Skeletal muscle satellite cell (primary cell): ENCODE measurements around the gene HPSE2.
"Not testable (repeated sequence)": the region's sequence is repeated elsewhere in the genome, so short reads cannot be mapped to it uniquely, and the experiment has no call there.

Experiments used
- H3K27me3 ChIP-seq: 2 replicates; pipeline ENCODE4 v1.7.0; 2013; ENCODE audit warnings: low read length; ENCODE audit not compliant: control insufficient read depth, insufficient read depth
- H3K36me3 ChIP-seq: 2 replicates; pipeline ENCODE4 v1.7.0; 2013; ENCODE audit warnings: mild to moderate bottlenecking, control low read depth, low read length; ENCODE audit not compliant: insufficient read depth
- H3K4me1 ChIP-seq: 2 replicates; pipeline ENCODE4 v1.7.0; 2013; ENCODE audit warnings: low read length; ENCODE audit not compliant: control insufficient read depth, insufficient read depth
- H3K4me2 ChIP-seq: 2 replicates; pipeline ENCODE4 v1.7.0; 2013; ENCODE audit warnings: mild to moderate bottlenecking, low read length
- H3K4me3 ChIP-seq: 2 replicates; pipeline ENCODE4 v1.7.0; 2013; ENCODE audit warnings: low read length
- H3K9ac ChIP-seq: 2 replicates; pipeline ENCODE4 v1.7.0; 2013; ENCODE audit warnings: mild to moderate bottlenecking, low read depth, low read length, moderate library complexity
- H3K9me3 ChIP-seq: replicated peaks from 2 replicates; pipeline ENCODE4 v1.7.0; 2013; ENCODE audit warnings: mild to moderate bottlenecking, control low read depth, low read length

Gene HPSE2

DNA sequence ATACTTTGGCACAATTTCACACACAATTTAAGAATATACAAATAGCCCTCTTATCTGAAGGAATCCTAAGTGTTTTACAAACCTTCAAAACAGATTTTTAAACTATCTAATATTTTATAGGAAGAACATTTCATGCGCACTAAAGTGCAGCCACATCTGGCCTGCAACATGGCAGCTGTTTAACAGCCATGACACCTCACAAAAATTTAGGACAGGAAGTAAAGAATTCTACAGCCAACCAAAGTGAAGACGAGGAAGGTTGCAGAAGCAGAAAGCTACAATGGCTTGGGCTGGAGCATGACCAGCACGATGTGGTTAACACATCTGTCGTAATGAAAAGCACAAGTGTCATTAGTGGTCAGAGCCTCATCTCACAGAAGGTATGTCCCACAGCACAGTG, 238.1 kb downstream of the HPSE2 start:
- no peaks in the 10 kb centered on the region for H3K36me3 ChIP-seq

DNA sequence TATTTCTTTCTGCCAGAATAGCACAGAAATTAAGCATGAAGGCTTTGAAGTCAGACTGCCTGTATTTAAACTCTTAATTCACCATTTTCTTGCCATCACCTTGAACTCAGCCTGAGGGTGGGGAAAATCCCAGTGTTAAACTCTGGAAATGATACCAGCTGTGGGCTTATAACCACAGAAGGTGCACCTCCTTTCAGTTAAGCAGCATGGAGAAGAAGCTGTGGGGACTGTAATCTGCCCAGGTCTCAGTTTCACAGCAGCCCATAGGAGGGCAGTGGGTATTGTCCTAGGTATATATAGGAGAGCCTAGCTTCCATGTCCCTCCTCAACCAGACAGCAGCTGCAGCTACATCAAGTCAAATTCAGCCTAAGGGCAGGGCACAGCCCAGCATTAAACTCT, 241.6 kb downstream of the HPSE2 start:
- H3K4me2 ChIP-seq = no peak overlapping the region
- H3K27me3 ChIP-seq = no peaks in the 10 kb centered on the region
- no peaks in the 10 kb centered on the region for H3K9me3 ChIP-seq
- H3K4me1 ChIP-seq = no peaks in the 10 kb centered on the region
- no peak overlapping the region for H3K9ac ChIP-seq
- H3K36me3 ChIP-seq = no peaks in the 10 kb centered on the region
- no peak overlapping the region for H3K4me3 ChIP-seq

More for the DNA sequence above, 238.1 kb downstream of the HPSE2 start:
- no peaks in the 10 kb centered on the region for H3K27me3 ChIP-seq
- no peaks in the 10 kb centered on the region for H3K9me3 ChIP-seq
- no peak overlapping the region for H3K9ac ChIP-seq
- no peaks in the 10 kb centered on the region for H3K4me1 ChIP-seq
- H3K4me3 ChIP-seq = no peak overlapping the region
- H3K4me2 ChIP-seq = no peak overlapping the region

DNA sequence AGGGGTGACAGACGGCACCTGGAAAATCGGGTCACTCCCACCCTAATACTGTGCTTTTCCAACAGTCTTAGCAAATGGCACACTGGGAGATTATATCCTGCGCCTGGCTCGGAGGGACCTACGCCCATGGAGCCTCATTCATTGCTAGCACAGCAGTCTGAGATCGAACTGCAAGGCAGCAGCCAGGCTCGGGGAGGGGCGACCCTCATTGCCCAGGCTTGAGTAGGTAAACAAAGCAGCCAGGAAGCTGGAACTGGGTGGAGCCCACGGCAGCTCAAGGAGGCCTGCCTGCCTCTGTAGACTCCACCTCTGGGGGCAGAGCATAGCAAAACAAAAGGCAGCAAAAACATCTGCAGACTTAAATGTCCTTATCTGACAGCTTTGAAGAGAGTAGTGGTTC, 251.9 kb downstream of the HPSE2 start:
- not testable (repeated sequence) for H3K4me2 ChIP-seq, H3K9me3 ChIP-seq, H3K36me3 ChIP-seq, H3K9ac ChIP-seq, H3K27me3 ChIP-seq, H3K4me1 ChIP-seq, H3K4me3 ChIP-seq

DNA sequence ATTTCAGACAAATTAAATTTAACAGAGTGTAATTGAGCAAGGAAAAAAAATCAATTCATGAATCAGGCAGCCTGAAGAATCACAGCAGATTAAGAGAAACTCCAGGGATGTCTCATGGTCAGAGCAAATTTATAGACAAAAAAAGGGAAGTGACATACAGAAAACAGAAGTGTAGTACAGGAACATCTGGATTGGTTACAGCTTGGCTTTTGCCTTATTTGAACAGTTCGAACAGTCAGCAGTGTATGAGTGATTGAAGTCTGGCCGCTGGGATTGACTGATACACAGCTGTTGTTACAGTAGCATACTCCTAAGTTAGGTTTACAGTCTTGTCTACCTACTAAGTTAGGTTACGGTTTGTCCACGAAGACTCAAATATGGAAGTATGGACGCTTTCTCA, 255.3 kb downstream of the HPSE2 start:
- Histone ChIP-seq H3K9me3 (no peaks in the 10 kb centered on the region), H3K36me3 (no peaks in the 10 kb centered on the region), H3K4me2 (no peak overlapping the region), H3K27me3 (no peaks in the 10 kb centered on the region), H3K4me1 (no peaks in the 10 kb centered on the region), H3K4me3 (no peak overlapping the region), H3K9ac (no peak overlapping the region)

DNA sequence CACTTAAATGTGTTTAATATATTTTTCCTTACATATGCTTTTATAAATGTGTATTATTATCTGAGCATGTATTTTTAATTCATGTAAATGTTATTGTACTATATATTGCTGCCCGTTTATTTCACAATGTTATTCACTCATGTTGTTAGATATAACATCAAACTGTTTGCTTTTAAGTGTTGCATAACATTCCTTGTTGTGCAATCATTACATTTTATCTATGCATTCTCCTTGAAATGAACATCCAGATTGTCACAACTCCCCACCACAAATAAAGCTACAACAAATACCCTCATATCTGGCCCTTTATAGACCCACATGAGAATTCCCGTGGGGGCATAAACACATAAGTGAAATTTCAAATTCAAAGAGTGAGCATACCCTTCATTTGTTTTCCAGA, 264.2 kb downstream of the HPSE2 start:
- Histone ChIP-seq H3K27me3 (no peaks in the 10 kb centered on the region), H3K4me3 (no peak overlapping the region), H3K36me3 (no peaks in the 10 kb centered on the region), H3K9ac (no peak overlapping the region), H3K9me3 (no peaks in the 10 kb centered on the region), H3K4me2 (no peak overlapping the region), H3K4me1 (no peaks in the 10 kb centered on the region)

DNA sequence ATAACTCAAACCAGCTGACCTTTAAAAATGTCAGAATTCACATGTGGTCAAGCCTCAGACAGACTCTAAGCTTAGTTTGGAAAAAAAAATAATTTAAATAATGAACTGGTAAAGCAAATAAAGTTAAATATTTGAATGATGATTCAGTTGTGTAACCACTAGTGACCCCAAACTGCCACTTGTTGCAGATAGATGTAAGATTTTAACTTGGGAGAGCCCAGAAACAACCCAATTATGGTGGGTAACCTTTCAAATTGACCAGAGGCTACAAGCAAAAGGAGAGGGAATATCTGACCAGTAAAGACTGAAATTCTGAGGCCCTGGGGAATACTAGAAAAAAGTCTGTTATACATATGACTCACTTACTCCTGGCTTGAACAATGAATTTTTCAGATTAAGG, 268.1 kb downstream of the HPSE2 start:
- no peak overlapping the region for H3K4me3 ChIP-seq
- H3K36me3 ChIP-seq = no peaks in the 10 kb centered on the region
- H3K4me1 ChIP-seq = no peaks in the 10 kb centered on the region
- H3K27me3 ChIP-seq = no peaks in the 10 kb centered on the region
- H3K4me2 ChIP-seq = no peak overlapping the region
- H3K9me3 ChIP-seq = no peaks in the 10 kb centered on the region
- H3K9ac ChIP-seq = no peak overlapping the region

DNA sequence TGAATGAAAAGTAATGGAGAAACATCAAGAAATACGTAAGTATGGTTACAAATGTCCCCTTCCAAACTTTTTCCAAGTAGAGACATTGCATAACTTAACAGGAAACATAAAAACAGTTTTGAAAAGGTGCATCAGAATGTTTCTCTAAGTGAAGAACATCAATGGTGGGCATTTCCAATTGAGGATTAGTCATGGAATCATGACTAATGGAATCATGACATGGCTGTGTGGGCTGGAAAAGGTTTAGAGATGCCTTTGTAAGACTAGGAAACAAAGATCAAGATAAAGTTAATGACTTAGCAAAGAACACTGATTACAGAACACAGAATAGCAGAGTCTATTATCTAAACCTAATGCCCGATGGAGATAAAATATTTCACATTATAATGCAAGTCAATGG, 272.0 kb downstream of the HPSE2 start:
- H3K4me1 ChIP-seq = no peaks in the 10 kb centered on the region
- H3K36me3 ChIP-seq = no peaks in the 10 kb centered on the region
- H3K4me3 ChIP-seq = no peak overlapping the region
- no peak overlapping the region for H3K4me2 ChIP-seq
- no peak overlapping the region for H3K9ac ChIP-seq
- H3K9me3 ChIP-seq = no peaks in the 10 kb centered on the region
- H3K27me3 ChIP-seq = no peaks in the 10 kb centered on the region

DNA sequence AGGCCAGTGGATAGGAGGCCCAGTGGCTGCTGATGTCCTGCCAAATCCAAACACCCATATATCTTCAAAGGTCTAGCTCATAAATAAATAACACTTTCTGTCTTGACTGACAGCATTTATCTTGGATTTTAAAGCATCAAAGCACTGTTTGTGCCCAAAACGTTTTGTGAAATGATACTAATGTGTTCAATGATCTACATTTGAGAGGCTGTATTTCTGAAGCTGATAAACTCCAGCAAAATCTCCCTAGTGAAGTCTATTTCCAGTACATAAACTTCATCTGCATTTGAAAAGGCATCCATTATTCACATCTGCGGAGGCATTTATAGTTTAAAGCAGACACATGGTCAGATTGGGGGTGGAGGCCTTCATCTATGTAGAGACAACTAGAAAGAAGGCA, 276.3 kb downstream of the HPSE2 start:
- H3K36me3 ChIP-seq = no peaks in the 10 kb centered on the region
- H3K4me2 ChIP-seq = no peak overlapping the region
- no peaks in the 10 kb centered on the region for H3K9me3 ChIP-seq
- peaks cover 17% of the 10 kb centered on the region for H3K4me1 ChIP-seq
- no peak overlapping the region for H3K9ac ChIP-seq
- no peaks in the 10 kb centered on the region for H3K27me3 ChIP-seq
- no peak overlapping the region for H3K4me3 ChIP-seq

DNA sequence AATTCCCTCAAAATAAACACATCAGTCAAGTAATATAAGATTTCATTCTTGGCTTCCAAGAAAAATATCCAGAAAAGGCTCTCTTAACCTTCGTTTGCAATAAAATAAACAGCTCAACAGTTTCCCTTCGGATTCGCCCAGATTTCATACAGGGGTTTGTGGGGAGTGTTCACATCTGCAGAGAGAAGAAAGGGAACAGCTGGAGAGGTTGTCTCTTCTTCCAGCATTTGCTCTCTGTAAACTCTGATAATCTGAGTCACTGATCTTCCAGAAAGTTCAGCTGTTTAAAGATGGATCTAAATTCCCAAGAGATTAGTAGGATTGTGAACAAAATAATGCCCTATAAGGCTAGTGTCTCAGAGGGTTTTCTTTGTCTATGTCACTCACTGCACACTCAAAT, 277.9 kb downstream of the HPSE2 start:
- H3K9me3 ChIP-seq = no peaks in the 10 kb centered on the region
- no peaks in the 10 kb centered on the region for H3K27me3 ChIP-seq
- no peak overlapping the region for H3K4me2 ChIP-seq
- H3K4me3 ChIP-seq = no peak overlapping the region
- H3K4me1 ChIP-seq = peaks cover 17% of the 10 kb centered on the region
- no peaks in the 10 kb centered on the region for H3K36me3 ChIP-seq
- H3K9ac ChIP-seq = no peak overlapping the region

DNA sequence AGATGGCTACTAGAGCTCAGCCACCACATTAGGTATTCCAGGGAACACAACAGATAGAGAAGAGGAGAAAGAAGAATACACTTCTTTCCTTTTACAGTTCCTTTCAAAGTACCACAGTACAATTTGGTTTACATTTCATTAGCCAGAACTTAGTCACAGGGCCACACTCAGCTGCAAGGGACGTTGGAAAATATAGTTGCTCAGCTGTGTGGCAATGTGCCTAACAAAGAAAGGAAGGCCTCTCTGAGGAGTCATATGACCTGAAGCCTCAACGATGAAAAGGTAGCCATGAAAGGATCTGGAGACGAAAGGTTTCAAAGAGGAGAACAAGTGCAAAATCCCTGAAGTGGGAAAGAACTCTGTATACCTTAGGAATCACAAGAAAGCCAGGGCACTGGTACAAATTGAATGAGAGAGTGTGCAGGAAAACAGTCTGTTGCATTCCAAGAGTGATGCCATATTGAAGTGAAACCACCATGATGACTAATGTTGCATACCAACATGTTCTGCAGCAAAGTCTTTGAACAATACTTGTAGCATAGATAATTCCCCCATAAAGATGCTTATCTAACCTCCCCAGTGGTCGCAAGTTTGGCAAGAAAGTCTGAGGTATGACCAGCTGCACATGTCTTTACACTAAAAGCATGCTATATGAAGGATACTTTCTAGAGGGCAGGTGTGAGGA, 278.9 kb downstream of the HPSE2 start:
- Histone ChIP-seq H3K9ac (no peak overlapping the region), H3K9me3 (no peaks in the 10 kb centered on the region), H3K36me3 (no peaks in the 10 kb centered on the region), H3K4me2 (no peak overlapping the region), H3K4me1 (peaks cover 17% of the 10 kb centered on the region), H3K4me3 (no peak overlapping the region), H3K27me3 (no peaks in the 10 kb centered on the region)

DNA sequence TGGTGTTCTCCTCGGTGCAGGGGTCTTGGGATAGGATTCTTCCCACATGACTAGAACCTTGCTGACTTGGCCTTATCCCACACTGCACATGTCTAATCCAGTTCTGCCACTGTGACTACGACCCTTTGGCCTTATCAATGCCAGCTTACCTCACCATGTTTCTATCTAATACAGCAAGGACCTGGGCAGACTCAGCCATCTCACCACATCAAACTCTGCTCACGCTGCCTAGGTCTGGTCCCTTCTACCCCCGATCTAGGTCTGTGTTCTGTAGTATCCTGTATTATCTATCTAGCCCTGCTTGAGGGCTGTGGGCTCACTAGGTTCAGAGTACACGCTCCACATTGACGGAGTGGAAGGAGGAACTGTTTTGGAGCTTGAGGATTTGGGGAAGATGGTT, 282.4 kb downstream of the HPSE2 start:
- no peaks in the 10 kb centered on the region for H3K9me3 ChIP-seq
- H3K9ac ChIP-seq = no peak overlapping the region
- peaks cover 17% of the 10 kb centered on the region for H3K4me1 ChIP-seq
- no peak overlapping the region for H3K4me3 ChIP-seq
- H3K4me2 ChIP-seq = no peak overlapping the region
- no peaks in the 10 kb centered on the region for H3K36me3 ChIP-seq
- no peaks in the 10 kb centered on the region for H3K27me3 ChIP-seq

DNA sequence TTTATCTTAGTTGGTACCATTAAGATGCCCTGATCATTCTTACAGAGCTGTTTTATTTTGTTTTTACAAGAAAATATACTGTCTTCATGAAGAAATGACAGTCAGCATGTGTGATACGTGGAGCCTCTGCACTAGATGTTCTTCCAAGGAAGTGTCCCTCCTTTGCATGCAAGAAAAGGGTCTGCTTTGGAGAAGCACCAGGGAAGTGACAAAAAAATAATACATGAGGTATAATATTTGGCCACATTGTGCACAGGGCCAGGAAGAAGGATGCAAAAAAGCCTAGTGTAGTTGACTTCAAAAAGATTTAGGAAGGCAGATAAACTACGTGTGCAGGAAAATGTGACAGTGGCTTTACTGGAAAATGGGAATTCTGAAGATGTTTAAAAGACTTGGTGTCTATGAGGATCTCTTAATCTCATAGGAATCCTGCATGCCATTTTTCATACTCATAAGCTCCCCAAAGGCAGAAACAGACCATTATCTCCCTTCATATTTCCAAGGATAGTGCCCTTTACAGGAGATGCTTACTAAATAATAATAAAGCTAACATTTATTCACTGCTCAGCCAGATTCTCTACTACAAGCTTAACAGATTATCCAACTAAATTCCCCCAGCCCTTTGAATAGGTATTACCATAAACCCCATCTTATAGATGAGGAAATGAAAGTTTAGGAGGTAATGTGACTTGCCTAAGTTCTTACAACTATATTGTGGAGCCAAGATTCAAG, 284.2 kb downstream of the HPSE2 start:
- H3K27me3 ChIP-seq = no peaks in the 10 kb centered on the region
- no peak overlapping the region for H3K4me2 ChIP-seq
- no peaks in the 10 kb centered on the region for H3K9me3 ChIP-seq
- no peaks in the 10 kb centered on the region for H3K36me3 ChIP-seq
- H3K9ac ChIP-seq = no peak overlapping the region
- peaks cover 4% of the 10 kb centered on the region for H3K4me1 ChIP-seq
- no peak overlapping the region for H3K4me3 ChIP-seq
